ENCODE measurements around the gene KRTAP19-2. TPM values are rescaled to one million over a fixed set of nuclear protein-coding genes. Genes with fewer than 3 reads are reported as not detected.

KRTAP19-2 gene
- total RNA-seq, 1 donor from 2014 or later: not detected

- no peaks in the 10 kb centered on the region for H3K36me3 Mint-ChIP-seq (ENCODE audit: unreplicated experiment)
- no peaks in the 10 kb centered on the region for H3K4me1 Mint-ChIP-seq (ENCODE audit: low read depth, unreplicated experiment)
- peaks cover 2% of the 10 kb centered on the region for H3K27me3 Mint-ChIP-seq (ENCODE audit: unreplicated experiment)
- H3K9me3 Mint-ChIP-seq (ENCODE audit: unreplicated experiment): no peaks in the 10 kb centered on the region
- no peak overlapping the region for H3K27ac Mint-ChIP-seq (ENCODE audit: unreplicated experiment)
- no peak overlapping the region for H3K4me3 Mint-ChIP-seq (ENCODE audit: unreplicated experiment)
- no peak for DNase-seq
- no peak for TF ChIP-seq CTCF (IDR thresholded peaks at IDR 0.05; ENCODE audit: partially characterized antibody, unreplicated experiment)
Observed at GRCh38 chr21:30479259-30479658, 8.0 kb downstream of the KRTAP19-2 start.

- Mint-ChIP-seq H3K27ac (ENCODE audit: unreplicated experiment) (no peak overlapping the region), H3K27me3 (ENCODE audit: unreplicated experiment) (peaks cover 2% of the 10 kb centered on the region)
Observed at GRCh38 chr21:30478004-30478403, 9.2 kb downstream of the KRTAP19-2 start.

GRCh38 chr21:30468900-30469714 is 18.1 kb downstream of the KRTAP19-2 start:
- no peak for TF ChIP-seq CTCF (IDR thresholded peaks at IDR 0.05; ENCODE audit: partially characterized antibody, unreplicated experiment)
- Mint-ChIP-seq H3K4me3 (ENCODE audit: unreplicated experiment) (no peak overlapping the region), H3K36me3 (ENCODE audit: unreplicated experiment) (no peaks in the 10 kb centered on the region), H3K9me3 (ENCODE audit: unreplicated experiment) (no peaks in the 10 kb centered on the region), H3K27me3 (ENCODE audit: unreplicated experiment) (no peaks in the 10 kb centered on the region), H3K27ac (ENCODE audit: unreplicated experiment) (no peak overlapping the region), H3K4me1 (ENCODE audit: low read depth, unreplicated experiment) (no peaks in the 10 kb centered on the region)
- no peak for DNase-seq

More at GRCh38 chr21:30478004-30478403, 9.2 kb downstream of the KRTAP19-2 start:
- no peaks in the 10 kb centered on the region for H3K9me3 Mint-ChIP-seq (ENCODE audit: unreplicated experiment)
- no peak for TF ChIP-seq CTCF (IDR thresholded peaks at IDR 0.05; ENCODE audit: partially characterized antibody, unreplicated experiment)
- DNase-seq: no peak
- H3K4me1 Mint-ChIP-seq (ENCODE audit: low read depth, unreplicated experiment): no peaks in the 10 kb centered on the region
- no peaks in the 10 kb centered on the region for H3K36me3 Mint-ChIP-seq (ENCODE audit: unreplicated experiment)
- H3K4me3 Mint-ChIP-seq (ENCODE audit: unreplicated experiment): no peak overlapping the region

GRCh38 chr21:30463713-30464112 is 23.5 kb downstream of the KRTAP19-2 start:
- TF ChIP-seq CTCF (IDR thresholded peaks at IDR 0.05; ENCODE audit: partially characterized antibody, unreplicated experiment): peak; percentile 74
- Mint-ChIP-seq H3K36me3 (ENCODE audit: unreplicated experiment) (no peaks in the 10 kb centered on the region), H3K27ac (ENCODE audit: unreplicated experiment) (no peak overlapping the region), H3K4me1 (ENCODE audit: low read depth, unreplicated experiment) (no peaks in the 10 kb centered on the region), H3K4me3 (ENCODE audit: unreplicated experiment) (no peak overlapping the region), H3K9me3 (ENCODE audit: unreplicated experiment) (no peaks in the 10 kb centered on the region), H3K27me3 (ENCODE audit: unreplicated experiment) (no peaks in the 10 kb centered on the region)
- no peak for DNase-seq

- no peaks in the 10 kb centered on the region for H3K36me3 Mint-ChIP-seq (ENCODE audit: unreplicated experiment)
- H3K27me3 Mint-ChIP-seq (ENCODE audit: unreplicated experiment): peaks cover 2% of the 10 kb centered on the region
- no peak for TF ChIP-seq CTCF (IDR thresholded peaks at IDR 0.05; ENCODE audit: partially characterized antibody, unreplicated experiment)
- no peaks in the 10 kb centered on the region for H3K9me3 Mint-ChIP-seq (ENCODE audit: unreplicated experiment)
- H3K27ac Mint-ChIP-seq (ENCODE audit: unreplicated experiment): no peak overlapping the region
- H3K4me1 Mint-ChIP-seq (ENCODE audit: low read depth, unreplicated experiment): peaks cover 2% of the 10 kb centered on the region
- H3K4me3 Mint-ChIP-seq (ENCODE audit: unreplicated experiment): no peak overlapping the region
- DNase-seq: no peak
Observed at GRCh38 chr21:30448514-30448913, 38.7 kb downstream of the KRTAP19-2 start.
